ENCODE data around the gene STAT5A.
A peak's percentile ranks its signal among the peaks of the same experiment; 100 is the strongest.
"Not testable (repeated sequence)": the region's sequence is repeated elsewhere in the genome, so short reads cannot be mapped to it uniquely, and the experiment has no call there.

Gene STAT5A

GRCh38 chr17:42317266-42317845 lies 29.1 kb downstream of the STAT5A start:
- in situ Hi-C loops (cut with HindIII; ENCODE audit: low pct_unique_long_range_greater_than_20kb, low sequenced_read_pairs) = no loop called here
- no peak for TF ChIP-seq JUND (IDR thresholded peaks at IDR 0.05; ENCODE audit: low read depth)
- DNase-seq (ENCODE audit: low read depth in 1 of 2, low spot score in 1 of 2) = no peak

- in situ Hi-C loops (cut with HindIII; ENCODE audit: low pct_unique_long_range_greater_than_20kb, low sequenced_read_pairs) = not testable (repeated sequence)
Measured at GRCh38 chr17:42317967-42318366, 29.7 kb downstream of the STAT5A start.

GRCh38 chr17:42321555-42321954 lies 33.3 kb downstream of the STAT5A start:
- TF ChIP-seq JUND (IDR thresholded peaks at IDR 0.05; ENCODE audit: low read depth) = no peak
- no peak for DNase-seq (ENCODE audit: low read depth in 1 of 2, low spot score in 1 of 2)
- in situ Hi-C loops (cut with HindIII; ENCODE audit: low pct_unique_long_range_greater_than_20kb, low sequenced_read_pairs) = no loop called here

More at GRCh38 chr17:42317967-42318366, 29.7 kb downstream of the STAT5A start:
- DNase-seq (ENCODE audit: low read depth in 1 of 2, low spot score in 1 of 2) = not testable (repeated sequence)

- no peak for TF ChIP-seq JUND (IDR thresholded peaks at IDR 0.05; ENCODE audit: low read depth)
- DNase-seq (ENCODE audit: low read depth in 1 of 2, low spot score in 1 of 2) = peak; percentile 90 to 94
- in situ Hi-C loops (cut with HindIII; ENCODE audit: low pct_unique_long_range_greater_than_20kb, low sequenced_read_pairs) = no loop called here
Measured at GRCh38 chr17:42322382-42323267, 34.3 kb downstream of the STAT5A start.

GRCh38 chr17:42323268-42323773 lies 35.0 kb downstream of the STAT5A start:
- no peak for DNase-seq (ENCODE audit: low read depth in 1 of 2, low spot score in 1 of 2)
- TF ChIP-seq JUND (IDR thresholded peaks at IDR 0.05; ENCODE audit: low read depth) = no peak
- in situ Hi-C loops (cut with HindIII; ENCODE audit: low pct_unique_long_range_greater_than_20kb, low sequenced_read_pairs) = no loop called here

- no peak for TF ChIP-seq JUND (IDR thresholded peaks at IDR 0.05; ENCODE audit: low read depth)
- peak in 1 of 2 experiments; percentile 48 for DNase-seq (ENCODE audit: low read depth in 1 of 2, low spot score in 1 of 2)
- in situ Hi-C loops (cut with HindIII; ENCODE audit: low pct_unique_long_range_greater_than_20kb, low sequenced_read_pairs) = no loop called here
Measured at GRCh38 chr17:42325026-42325425, 36.7 kb downstream of the STAT5A start.

GRCh38 chr17:42329025-42329976 lies 41.0 kb downstream of the STAT5A start:
- in situ Hi-C loops (cut with HindIII; ENCODE audit: low pct_unique_long_range_greater_than_20kb, low sequenced_read_pairs) = no loop called here
- DNase-seq (ENCODE audit: low read depth in 1 of 2, low spot score in 1 of 2) = peak; percentile 52 to 77
- TF ChIP-seq JUND (IDR thresholded peaks at IDR 0.05; ENCODE audit: low read depth) = no peak

GRCh38 chr17:42333053-42333452 lies 44.8 kb downstream of the STAT5A start:
- TF ChIP-seq JUND (IDR thresholded peaks at IDR 0.05; ENCODE audit: low read depth) = no peak
- no peak for DNase-seq (ENCODE audit: low read depth in 1 of 2, low spot score in 1 of 2)
- in situ Hi-C loops (cut with HindIII; ENCODE audit: low pct_unique_long_range_greater_than_20kb, low sequenced_read_pairs) = no loop called here

- in situ Hi-C loops (cut with HindIII; ENCODE audit: low pct_unique_long_range_greater_than_20kb, low sequenced_read_pairs) = no loop called here
- no peak for TF ChIP-seq JUND (IDR thresholded peaks at IDR 0.05; ENCODE audit: low read depth)
- no peak for DNase-seq (ENCODE audit: low read depth in 1 of 2, low spot score in 1 of 2)
Measured at GRCh38 chr17:42334677-42335076, 46.4 kb downstream of the STAT5A start.

- in situ Hi-C loops (cut with HindIII; ENCODE audit: low pct_unique_long_range_greater_than_20kb, low sequenced_read_pairs) = no loop called here
- no peak for TF ChIP-seq JUND (IDR thresholded peaks at IDR 0.05; ENCODE audit: low read depth)
- DNase-seq (ENCODE audit: low read depth in 1 of 2, low spot score in 1 of 2) = no peak
Measured at GRCh38 chr17:42337442-42337841, 49.1 kb downstream of the STAT5A start.

GRCh38 chr17:42338427-42338985 lies 50.2 kb downstream of the STAT5A start:
- in situ Hi-C loops (cut with HindIII; ENCODE audit: low pct_unique_long_range_greater_than_20kb, low sequenced_read_pairs) = no loop called here
- no peak for TF ChIP-seq JUND (IDR thresholded peaks at IDR 0.05; ENCODE audit: low read depth)
- DNase-seq (ENCODE audit: low read depth in 1 of 2, low spot score in 1 of 2) = no peak

GRCh38 chr17:42339221-42339620 lies 50.9 kb downstream of the STAT5A start:
- in situ Hi-C loops (cut with HindIII; ENCODE audit: low pct_unique_long_range_greater_than_20kb, low sequenced_read_pairs) = no loop called here
- no peak for TF ChIP-seq JUND (IDR thresholded peaks at IDR 0.05; ENCODE audit: low read depth)
- no peak for DNase-seq (ENCODE audit: low read depth in 1 of 2, low spot score in 1 of 2)
